H7 (cell line): ENCODE data around the gene PTPRN2. TPM values are rescaled to one million over a fixed set of nuclear protein-coding genes. Genes with fewer than 3 reads are reported as not detected.

Experiments used
- DNase-seq: peaks from one replicate; pipeline ENCODE4 v3.0.0; 2012
- H3K27me3 ChIP-seq: 2 replicates; pipeline ENCODE4 v1.6.0; 2011; ENCODE audit warnings: mild to moderate bottlenecking, low read length; ENCODE audit not compliant: control insufficient read depth, insufficient read depth
- H3K36me3 ChIP-seq: replicated peaks from 2 replicates; pipeline ENCODE4 v1.5.1; 2011; ENCODE audit warnings: low read length; ENCODE audit not compliant: control insufficient read depth, insufficient read depth
- H3K4me3 ChIP-seq: 2 replicates; pipeline ENCODE4 v1.5.1; 2011; ENCODE audit warnings: low read depth, mild to moderate bottlenecking, control low read depth, low read length, moderate library complexity; ENCODE audit not compliant: insufficient read depth
- total RNA-seq: library from RNA; depleted of rRNA; stranded (reverse); fragments of >200 nt; shearing (Covaris generic); gene quantifications from 2 replicates; pipeline ENCODE4 v1.2.3, GENCODE V29; 2014

The PTPRN2 gene
- total RNA-seq, 1 experiment from 2014 or later: 0.80 TPM

DNA sequence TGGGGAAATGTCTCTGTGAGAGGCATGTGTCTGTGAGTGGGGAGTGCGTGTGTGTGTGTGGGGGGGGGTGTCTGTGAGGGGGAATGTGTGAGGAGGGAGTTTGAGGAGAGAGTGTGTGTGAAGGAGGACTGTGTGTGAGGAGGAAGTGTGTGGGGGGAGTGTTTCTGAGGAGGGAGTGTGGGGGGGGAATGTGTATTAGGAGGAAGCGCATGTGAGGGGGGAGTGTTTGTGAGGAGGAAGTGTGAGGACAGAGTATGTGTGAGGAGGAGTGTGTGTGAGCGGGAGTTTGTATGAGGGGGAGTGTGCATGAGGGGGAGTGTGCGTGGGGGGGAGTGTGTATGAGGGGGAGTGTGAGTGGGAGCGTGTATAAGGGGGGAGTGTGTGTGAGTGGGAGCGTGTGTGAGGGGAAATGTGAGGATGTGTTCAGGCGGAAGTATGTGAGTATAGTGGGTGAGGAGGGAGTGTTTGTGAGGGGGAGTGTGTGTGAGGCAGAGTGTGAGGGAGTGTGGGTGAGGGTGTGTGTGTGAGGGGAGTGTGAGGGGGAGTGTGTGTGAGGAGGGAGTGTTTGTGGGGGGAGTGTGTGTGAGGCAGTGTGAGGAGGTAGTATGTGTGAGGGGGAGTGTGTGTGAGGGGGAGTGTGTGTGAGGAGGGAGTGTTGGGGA, 21.8 kb upstream of the PTPRN2 start:
- H3K36me3 ChIP-seq: peaks cover 4% of the 10 kb centered on the region
- no peak for DNase-seq
- H3K27me3 ChIP-seq: no peaks in the 10 kb centered on the region
- H3K4me3 ChIP-seq: no peak overlapping the region

DNA sequence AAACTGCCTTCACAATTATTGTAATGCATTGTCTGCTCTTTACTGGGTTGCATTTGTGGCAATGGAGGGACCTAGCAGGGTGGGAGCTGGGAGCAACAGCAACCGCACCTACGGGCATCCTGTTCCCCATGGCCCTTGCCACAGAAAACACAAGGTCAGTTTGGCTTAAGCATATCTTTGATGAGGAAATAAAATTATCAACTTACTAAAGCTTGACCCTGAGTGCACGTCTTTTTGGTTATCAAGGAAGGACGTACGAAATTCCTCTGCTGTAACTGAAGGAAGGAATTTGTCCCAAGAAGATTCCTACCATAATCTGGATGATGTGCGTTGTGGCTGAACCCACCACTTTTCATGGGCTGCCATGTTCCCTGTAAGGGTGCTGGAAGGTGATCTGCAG, 19.9 kb upstream of the PTPRN2 start:
- Histone ChIP-seq H3K36me3 (peaks cover 4% of the 10 kb centered on the region), H3K4me3 (no peak overlapping the region), H3K27me3 (no peaks in the 10 kb centered on the region)
- no peak for DNase-seq

GRCh38 chr7:158606671-158607424, 19.2 kb upstream of the PTPRN2 start:
- Histone ChIP-seq H3K36me3 (peaks cover 4% of the 10 kb centered on the region), H3K4me3 (no peak overlapping the region), H3K27me3 (no peaks in the 10 kb centered on the region)
- DNase-seq: no peak

GRCh38 chr7:158606129-158606528, 18.5 kb upstream of the PTPRN2 start:
- peaks cover 4% of the 10 kb centered on the region for H3K36me3 ChIP-seq
- no peaks in the 10 kb centered on the region for H3K27me3 ChIP-seq
- no peak overlapping the region for H3K4me3 ChIP-seq
- DNase-seq: no peak

- peak; percentile 49 for DNase-seq
- Histone ChIP-seq H3K4me3 (no peak overlapping the region), H3K36me3 (peaks cover 4% of the 10 kb centered on the region)
Observed at GRCh38 chr7:158603773-158604755, 16.4 kb upstream of the PTPRN2 start.

DNA sequence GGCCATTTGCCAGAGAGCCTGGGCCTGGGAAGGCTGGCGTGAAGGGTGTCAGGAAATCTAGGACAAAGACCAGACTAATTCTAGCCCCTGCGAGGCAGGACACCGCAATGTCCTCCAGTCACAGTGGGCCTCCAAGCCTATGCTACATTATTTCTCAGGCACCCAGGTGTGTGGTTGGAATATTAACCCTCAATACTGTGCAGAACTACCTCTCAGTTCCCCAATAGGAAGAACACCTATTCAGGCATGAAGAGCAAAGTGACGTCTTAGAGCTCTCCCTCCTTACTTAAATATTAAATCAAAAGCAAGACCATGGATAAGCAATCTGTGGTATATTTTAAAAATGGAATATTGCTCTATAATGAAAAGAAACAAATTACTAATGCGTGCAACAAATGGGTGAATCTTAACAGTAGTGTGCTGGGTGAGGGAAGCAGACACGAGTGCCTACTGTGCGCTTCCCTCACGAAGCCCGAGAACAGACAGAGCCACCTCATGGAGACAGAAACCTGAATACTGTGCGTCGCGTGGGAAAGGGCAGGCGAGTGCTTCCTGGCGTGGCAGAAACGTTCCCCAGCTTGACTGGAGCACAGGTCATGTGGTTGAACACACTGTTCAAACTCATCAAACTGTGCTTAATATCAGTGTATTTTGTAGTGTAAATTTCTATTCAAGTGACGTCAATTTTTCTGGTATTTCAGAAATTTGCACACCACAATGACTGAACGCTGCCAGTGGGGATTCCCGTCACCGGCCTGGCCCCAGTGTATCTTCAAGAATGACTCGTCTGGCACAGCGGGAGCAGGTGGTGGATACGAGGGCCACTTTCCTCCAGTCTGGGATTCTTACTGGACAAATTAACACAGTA, 15.5 kb upstream of the PTPRN2 start:
- no peak overlapping the region for H3K4me3 ChIP-seq
- H3K36me3 ChIP-seq: peaks cover 4% of the 10 kb centered on the region
- H3K27me3 ChIP-seq: no peaks in the 10 kb centered on the region
- no peak for DNase-seq

More at GRCh38 chr7:158603773-158604755, 16.4 kb upstream of the PTPRN2 start:
- H3K27me3 ChIP-seq: no peaks in the 10 kb centered on the region

DNA sequence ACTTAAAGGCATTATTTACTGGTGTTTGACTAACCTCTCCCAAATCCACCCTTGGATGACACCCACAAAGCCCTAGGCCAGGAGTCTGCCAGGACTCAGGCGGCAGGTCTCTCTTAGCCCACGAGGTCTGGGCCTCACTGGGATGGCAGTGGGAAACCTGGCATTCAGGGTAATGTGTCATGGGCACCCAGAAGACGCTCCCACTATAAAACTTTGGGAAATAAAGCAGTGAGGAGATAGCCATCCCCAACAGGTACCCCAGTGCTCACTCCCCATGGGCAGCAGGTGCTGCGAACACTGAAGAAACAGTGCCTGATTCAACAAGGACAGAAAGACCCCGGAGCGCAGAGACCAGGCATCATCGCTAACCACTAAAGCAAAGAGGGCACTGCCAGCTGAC, 14.4 kb upstream of the PTPRN2 start:
- H3K4me3 ChIP-seq: no peak overlapping the region
- no peaks in the 10 kb centered on the region for H3K27me3 ChIP-seq
- H3K36me3 ChIP-seq: peaks cover 4% of the 10 kb centered on the region
- DNase-seq: no peak

DNA sequence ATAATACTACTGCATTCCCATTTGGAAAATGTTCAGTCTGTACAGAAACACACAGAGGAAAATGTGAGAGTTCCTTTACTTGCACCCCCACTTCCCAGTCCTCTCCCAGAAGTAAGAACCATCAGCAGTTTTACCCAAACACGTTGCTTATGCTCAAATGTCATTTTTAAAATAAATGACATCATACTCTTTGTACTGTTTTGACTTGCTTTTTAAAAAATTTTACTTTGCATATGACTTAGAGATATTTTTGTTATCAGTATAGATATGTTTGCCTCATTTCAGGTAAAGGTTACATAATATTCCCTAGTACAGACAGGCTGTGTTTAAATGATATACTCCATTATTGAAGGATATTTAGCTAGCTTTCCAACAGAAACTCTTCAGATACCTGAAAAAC, 13.5 kb upstream of the PTPRN2 start:
- Histone ChIP-seq H3K4me3 (no peak overlapping the region), H3K27me3 (no peaks in the 10 kb centered on the region), H3K36me3 (no peaks in the 10 kb centered on the region)
- DNase-seq: no peak

GRCh38 chr7:158596745-158597144, 9.1 kb upstream of the PTPRN2 start:
- no peak overlapping the region for H3K4me3 ChIP-seq
- no peak for DNase-seq
- H3K36me3 ChIP-seq: no peaks in the 10 kb centered on the region
- H3K27me3 ChIP-seq: peaks cover 5% of the 10 kb centered on the region

DNA sequence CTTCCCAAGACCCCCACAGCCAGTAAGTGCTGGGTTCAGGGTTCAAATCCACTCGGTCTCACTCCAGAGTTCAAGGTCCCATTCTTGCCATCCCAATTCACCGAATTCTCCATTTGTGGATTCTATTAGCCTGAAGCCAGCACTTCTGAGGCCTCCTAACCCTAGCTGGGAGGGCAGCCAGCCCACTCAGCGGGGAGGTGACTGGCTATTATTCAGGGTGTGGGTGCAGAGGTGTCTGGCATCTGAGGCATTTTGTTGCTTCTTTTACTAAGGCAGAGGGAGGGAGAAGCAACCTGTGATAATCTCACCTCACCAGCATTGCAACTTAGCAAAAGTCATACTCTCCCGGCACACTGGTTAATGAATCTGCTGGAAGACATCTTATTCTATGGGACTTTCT, 8.7 kb upstream of the PTPRN2 start:
- H3K36me3 ChIP-seq: no peaks in the 10 kb centered on the region
- H3K4me3 ChIP-seq: no peak overlapping the region
- DNase-seq: no peak
- H3K27me3 ChIP-seq: peaks cover 5% of the 10 kb centered on the region

- Histone ChIP-seq H3K36me3 (no peaks in the 10 kb centered on the region), H3K27me3 (peaks cover 12% of the 10 kb centered on the region), H3K4me3 (no peak overlapping the region)
- no peak for DNase-seq
Observed at GRCh38 chr7:158595068-158595467, 7.4 kb upstream of the PTPRN2 start.

DNA sequence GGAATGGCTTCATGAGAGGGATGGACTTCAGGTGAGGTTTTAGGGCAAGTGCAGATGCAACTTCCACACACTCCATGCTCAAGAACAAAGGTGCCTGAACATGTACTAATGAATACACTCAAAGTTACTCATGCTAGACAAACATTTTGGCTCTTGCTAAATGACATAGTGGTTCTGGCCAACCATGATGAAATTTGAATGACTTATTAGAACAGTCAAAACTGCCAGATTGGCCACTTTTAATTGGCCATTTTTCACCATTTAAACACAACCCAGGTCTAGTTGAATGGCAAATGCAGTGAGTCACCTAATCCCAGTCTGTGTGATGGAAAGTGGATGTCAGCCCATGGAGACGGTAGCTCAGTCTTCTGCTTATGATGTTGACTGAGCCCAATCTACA, 4.9 kb upstream of the PTPRN2 start:
- peaks cover 33% of the 10 kb centered on the region for H3K27me3 ChIP-seq
- H3K36me3 ChIP-seq: no peaks in the 10 kb centered on the region
- DNase-seq: no peak
- no peak overlapping the region for H3K4me3 ChIP-seq

GRCh38 chr7:158591944-158592343, 4.3 kb upstream of the PTPRN2 start:
- peaks cover 33% of the 10 kb centered on the region for H3K27me3 ChIP-seq
- no peak for DNase-seq
- H3K4me3 ChIP-seq: no peak overlapping the region
- H3K36me3 ChIP-seq: no peaks in the 10 kb centered on the region

GRCh38 chr7:158590181-158590530, 2.5 kb upstream of the PTPRN2 start:
- no peak overlapping the region for H3K4me3 ChIP-seq
- no peak for DNase-seq
- H3K27me3 ChIP-seq: peaks cover 50% of the 10 kb centered on the region
- H3K36me3 ChIP-seq: no peaks in the 10 kb centered on the region
